ENCODE measurements around the gene PCDHGA7. TPM values are rescaled to one million over a fixed set of nuclear protein-coding genes. Genes with fewer than 3 reads are reported as not detected.
A peak's percentile ranks its signal among the peaks of the same experiment; 100 is the strongest.
"Not testable (repeated sequence)": the region's sequence is repeated elsewhere in the genome, so short reads cannot be mapped to it uniquely, and the experiment has no call there.

Gene PCDHGA7
- total RNA-seq, 1 donor from 2014 or later, result 6.3 TPM

DNA sequence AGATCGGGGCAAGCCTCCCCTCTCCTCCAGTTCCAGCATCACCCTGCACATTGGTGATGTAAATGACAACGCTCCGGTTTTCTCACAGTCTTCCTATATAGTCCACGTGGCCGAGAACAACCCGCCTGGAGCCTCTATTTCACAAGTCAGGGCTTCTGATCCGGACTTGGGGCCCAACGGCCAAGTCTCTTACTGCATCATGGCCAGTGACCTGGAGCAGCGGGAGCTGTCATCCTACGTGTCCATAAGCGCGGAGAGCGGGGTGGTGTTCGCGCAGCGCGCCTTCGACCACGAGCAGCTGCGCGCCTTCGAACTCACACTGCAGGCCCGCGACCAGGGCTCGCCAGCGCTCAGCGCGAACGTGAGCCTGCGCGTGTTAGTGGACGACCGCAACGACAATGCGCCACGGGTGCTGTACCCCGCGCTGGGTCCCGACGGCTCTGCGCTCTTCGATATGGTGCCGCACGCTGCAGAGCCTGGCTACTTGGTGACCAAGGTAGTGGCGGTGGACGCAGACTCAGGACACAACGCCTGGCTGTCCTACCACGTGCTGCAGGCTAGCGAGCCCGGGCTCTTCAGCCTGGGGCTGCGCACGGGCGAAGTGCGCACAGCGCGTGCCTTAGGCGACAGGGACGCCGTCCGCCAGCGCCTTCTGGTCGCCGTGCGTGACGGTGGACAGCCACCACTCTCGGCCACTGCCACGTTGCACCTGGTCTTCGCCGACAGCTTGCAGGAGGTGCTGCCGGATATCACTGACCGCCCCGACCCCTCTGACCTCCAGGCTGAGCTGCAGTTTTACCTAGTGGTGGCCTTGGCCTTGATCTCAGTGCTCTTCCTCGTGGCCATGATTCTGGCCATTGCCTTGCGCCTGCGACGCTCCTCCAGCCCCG, 6.9 kb downstream of the PCDHGA7 start:
- DNase-seq (ENCODE audit: low spot score), result no peak
- Mint-ChIP-seq H3K4me1 (ENCODE audit: unreplicated experiment) (peaks cover 3% of the 10 kb centered on the region), H3K36me3 (ENCODE audit: low read depth, unreplicated experiment) (peaks cover 73% of the 10 kb centered on the region), H3K27me3 (ENCODE audit: unreplicated experiment) (peaks cover 8% of the 10 kb centered on the region), H3K4me3 (ENCODE audit: unreplicated experiment) (peak overlapping the region; percentile 81), H3K9me3 (ENCODE audit: unreplicated experiment) (peaks cover 43% of the 10 kb centered on the region), H3K27ac (ENCODE audit: unreplicated experiment) (no peak overlapping the region)
- no peak for TF ChIP-seq CTCF (IDR thresholded peaks at IDR 0.05; ENCODE audit: unreplicated experiment)

- H3K4me3 Mint-ChIP-seq (ENCODE audit: unreplicated experiment), result peak within 1 kb of the TSS; percentile 56
- peaks cover 4% of the 10 kb centered on the region for H3K27me3 Mint-ChIP-seq (ENCODE audit: unreplicated experiment)
- TF ChIP-seq CTCF (IDR thresholded peaks at IDR 0.05; ENCODE audit: unreplicated experiment), result no peak
- peaks cover 69% of the 10 kb centered on the region for H3K36me3 Mint-ChIP-seq (ENCODE audit: low read depth, unreplicated experiment)
- no peak for DNase-seq (ENCODE audit: low spot score)
- no peak within 1 kb of the TSS for H3K27ac Mint-ChIP-seq (ENCODE audit: unreplicated experiment)
- H3K4me1 Mint-ChIP-seq (ENCODE audit: unreplicated experiment), result peaks cover 3% of the 10 kb centered on the region
- H3K9me3 Mint-ChIP-seq (ENCODE audit: unreplicated experiment), result peaks cover 37% of the 10 kb centered on the region
Observed at GRCh38 chr5:141392429-141393198, 10.1 kb downstream of the PCDHGA7 start, which contains the start of gene PCDHGA8. PCDHGA8 (plus strand) TSS chr5:141392633; CDS start chr5:141392814, 181 bp downstream.

- Mint-ChIP-seq H3K4me1 (ENCODE audit: unreplicated experiment) (peaks cover 3% of the 10 kb centered on the region), H3K27me3 (ENCODE audit: unreplicated experiment) (peaks cover 4% of the 10 kb centered on the region), H3K4me3 (ENCODE audit: unreplicated experiment) (peak overlapping the region; percentile 56), H3K9me3 (ENCODE audit: unreplicated experiment) (peaks cover 36% of the 10 kb centered on the region), H3K36me3 (ENCODE audit: low read depth, unreplicated experiment) (peaks cover 66% of the 10 kb centered on the region), H3K27ac (ENCODE audit: unreplicated experiment) (no peak overlapping the region)
- no peak for TF ChIP-seq CTCF (IDR thresholded peaks at IDR 0.05; ENCODE audit: unreplicated experiment)
- no peak for DNase-seq (ENCODE audit: low spot score)
Observed at GRCh38 chr5:141393267-141393666, 10.7 kb downstream of the PCDHGA7 start.

GRCh38 chr5:141394401-141395187, 12.1 kb downstream of the PCDHGA7 start:
- H3K27me3 Mint-ChIP-seq (ENCODE audit: unreplicated experiment); H3K4me1 Mint-ChIP-seq (ENCODE audit: unreplicated experiment); H3K27ac Mint-ChIP-seq (ENCODE audit: unreplicated experiment); DNase-seq (ENCODE audit: low spot score): not testable (repeated sequence)
- Mint-ChIP-seq H3K9me3 (ENCODE audit: unreplicated experiment) (peaks cover 35% of the 10 kb centered on the region), H3K36me3 (ENCODE audit: low read depth, unreplicated experiment) (peaks cover 63% of the 10 kb centered on the region), H3K4me3 (ENCODE audit: unreplicated experiment) (peak overlapping the region; percentile 56)

- not testable (repeated sequence) for DNase-seq (ENCODE audit: low spot score); H3K4me1 Mint-ChIP-seq (ENCODE audit: unreplicated experiment); H3K27ac Mint-ChIP-seq (ENCODE audit: unreplicated experiment); H3K27me3 Mint-ChIP-seq (ENCODE audit: unreplicated experiment)
- peak within 1 kb of the TSS; percentile 77 for H3K4me3 Mint-ChIP-seq (ENCODE audit: unreplicated experiment)
- peaks cover 51% of the 10 kb centered on the region for H3K36me3 Mint-ChIP-seq (ENCODE audit: low read depth, unreplicated experiment)
- peaks cover 36% of the 10 kb centered on the region for H3K9me3 Mint-ChIP-seq (ENCODE audit: unreplicated experiment)
Observed at GRCh38 chr5:141397756-141398551, 15.4 kb downstream of the PCDHGA7 start, which contains the start of gene PCDHGB5. PCDHGB5 (plus strand) TSS chr5:141397947; CDS start chr5:141398128, 181 bp downstream.

Data from endothelial cell (in vitro differentiated cells).